GM21390 (cell line): ENCODE measurements around the gene OR4K5.
"Not testable (repeated sequence)": the region's sequence is repeated elsewhere in the genome, so short reads cannot be mapped to it uniquely, and the experiment has no call there.

Experiments used
- ATAC-seq: cut with Tn5 transposase; IDR thresholded peaks from one replicate; pipeline ENCODE4 v1.9.1; 2021; ENCODE audit not compliant: unreplicated experiment

Gene OR4K5

GRCh38 chr14:19920021-19920657, at the start of gene OR4K5:
Gene OR4K5, plus strand, starts transcription at chr14:19920607. Its CDS starts 0 bp downstream, at chr14:19920607.
- no peak for ATAC-seq

GRCh38 chr14:19873178-19873577, 47.2 kb upstream of the OR4K5 start:
- ATAC-seq, result no peak

GRCh38 chr14:19874842-19875241, 45.6 kb upstream of the OR4K5 start, which contains the start of gene OR4K2:
Gene OR4K2, plus strand, starts transcription at chr14:19875142. Its CDS starts 1,126 bp downstream, at chr14:19876268.
- no peak for ATAC-seq

- no peak for ATAC-seq
Measured at GRCh38 chr14:19878029-19878642, 42.3 kb upstream of the OR4K5 start.

- no peak for ATAC-seq
Measured at GRCh38 chr14:19895282-19895681, 25.1 kb upstream of the OR4K5 start.

- ATAC-seq, result no peak
Measured at GRCh38 chr14:19900999-19901398, 19.4 kb upstream of the OR4K5 start.

GRCh38 chr14:19902409-19902808, 18.0 kb upstream of the OR4K5 start:
- no peak for ATAC-seq

GRCh38 chr14:19906665-19907064, 13.7 kb upstream of the OR4K5 start:
- no peak for ATAC-seq

- no peak for ATAC-seq
Measured at GRCh38 chr14:19911114-19911513, 9.3 kb upstream of the OR4K5 start.

GRCh38 chr14:19917243-19917642, 3.2 kb upstream of the OR4K5 start:
- ATAC-seq, result no peak

GRCh38 chr14:19917955-19918518, 2.4 kb upstream of the OR4K5 start:
- no peak for ATAC-seq

- no peak for ATAC-seq
Measured at GRCh38 chr14:19918553-19919264, 1.7 kb upstream of the OR4K5 start.

- no peak for ATAC-seq
Measured at GRCh38 chr14:19930617-19931016, 10.2 kb downstream of the OR4K5 start, which contains the start of gene OR4K1. Gene OR4K1, plus strand, starts transcription at chr14:19930917. Its CDS starts 4,750 bp downstream, at chr14:19935667.

- no peak for ATAC-seq
Measured at GRCh38 chr14:19941668-19942067, 21.3 kb downstream of the OR4K5 start.

GRCh38 chr14:19947413-19948090, 27.1 kb downstream of the OR4K5 start:
- no peak for ATAC-seq

GRCh38 chr14:19949218-19949617, 28.8 kb downstream of the OR4K5 start:
- ATAC-seq, result no peak

- ATAC-seq, result not testable (repeated sequence)
Measured at GRCh38 chr14:19969735-19970134, 49.3 kb downstream of the OR4K5 start.
